ENCODE measurements around the gene ATF7IP2. TPM values are rescaled to one million over a fixed set of nuclear protein-coding genes. Genes with fewer than 3 reads are reported as not detected.
"Not testable (repeated sequence)": the region's sequence is repeated elsewhere in the genome, so short reads cannot be mapped to it uniquely, and the experiment has no call there.

The ATF7IP2 gene
- total and polyA plus RNA-seq, 3 experiments from 2014 or later: 12.4 to 119 (median 14.3) TPM

GRCh38 chr16:10505286-10505685 lies 119.4 kb downstream of the ATF7IP2 start:
- H3K4me3 ChIP-seq (ENCODE audit: low read length); H3K9me3 ChIP-seq (ENCODE audit: low read length); H3K27me3 Mint-ChIP-seq; H3K27me3 ChIP-seq (ENCODE audit: insufficient read depth, low read length, poor library complexity, severe bottlenecking); H3K36me3 Mint-ChIP-seq; H3K4me1 ChIP-seq (ENCODE audit: insufficient read depth, low read length); POLR2A ChIA-PET; H3K36me3 ChIP-seq (ENCODE audit: insufficient read depth, low read length); H3K27ac ChIP-seq (ENCODE audit: low read depth, low read length); H3K9me3 Mint-ChIP-seq; H3K4me3 Mint-ChIP-seq; DNase-seq: not testable (repeated sequence)
- Mint-ChIP-seq H3K4me1 (peaks cover 0 to 10% (median 2%) of the 10 kb centered on the region in 3 donors), H3K27ac (peak overlapping the region in 3 of 8 donors; percentile 12 to 71 (median 29))
- CTCF ChIA-PET: interaction anchor here (0.5 to 3.9 kb wide), 3 partner anchors 190 to 862 kb away, joined by 3 to 17 read pairs (median 4); no protein-coding TSS in a partner anchor

GRCh38 chr16:10509534-10510025 lies 123.7 kb downstream of the ATF7IP2 start:
- ChIA-PET CTCF (interaction anchor here (0.8 to 3.8 kb wide), 17 partner anchors 10 to 369 kb away, joined by 3 to 51 read pairs (median 3); no protein-coding TSS in a partner anchor), POLR2A (no interaction called here)
- H3K4me3 ChIP-seq (ENCODE audit: low read length): no peak overlapping the region
- peaks cover 0 to 7% (median 0%) of the 10 kb centered on the region in 3 donors for H3K4me1 Mint-ChIP-seq
- H3K27ac Mint-ChIP-seq: peak overlapping the region in 1 of 8 donors; percentile 57
- H3K9me3 Mint-ChIP-seq: peaks cover 0 to 1% (median 0%) of the 10 kb centered on the region in 5 donors
- no peaks in the 10 kb centered on the region for H3K9me3 ChIP-seq (ENCODE audit: low read length)
- H3K27me3 Mint-ChIP-seq: peaks cover 0 to 2% of the 10 kb centered on the region in 2 donors
- peak overlapping the region in 1 of 7 donors; percentile 1 for H3K4me3 Mint-ChIP-seq
- DNase-seq: peak; percentile 42 to 72 (median 58)
- H3K36me3 ChIP-seq (ENCODE audit: insufficient read depth, low read length): no peaks in the 10 kb centered on the region
- H3K27me3 ChIP-seq (ENCODE audit: insufficient read depth, low read length, poor library complexity, severe bottlenecking): no peaks in the 10 kb centered on the region
- H3K36me3 Mint-ChIP-seq: no peaks in the 10 kb centered on the region
- no peaks in the 10 kb centered on the region for H3K4me1 ChIP-seq (ENCODE audit: insufficient read depth, low read length)
- no peak overlapping the region for H3K27ac ChIP-seq (ENCODE audit: low read depth, low read length)

GRCh38 chr16:10510279-10510678 lies 124.4 kb downstream of the ATF7IP2 start:
- no peaks in the 10 kb centered on the region for H3K36me3 Mint-ChIP-seq
- Histone ChIP-seq H3K4me1 (ENCODE audit: insufficient read depth, low read length) (no peaks in the 10 kb centered on the region), H3K4me3 (ENCODE audit: low read length) (no peak overlapping the region), H3K9me3 (ENCODE audit: low read length) (no peaks in the 10 kb centered on the region), H3K27ac (ENCODE audit: low read depth, low read length) (no peak overlapping the region), H3K27me3 (ENCODE audit: insufficient read depth, low read length, poor library complexity, severe bottlenecking) (no peaks in the 10 kb centered on the region), H3K36me3 (ENCODE audit: insufficient read depth, low read length) (no peaks in the 10 kb centered on the region)
- H3K27me3 Mint-ChIP-seq: peaks cover 0 to 2% of the 10 kb centered on the region in 2 donors
- H3K9me3 Mint-ChIP-seq: no peaks in the 10 kb centered on the region
- peaks cover 0 to 4% (median 0%) of the 10 kb centered on the region in 3 donors for H3K4me1 Mint-ChIP-seq
- no peak for DNase-seq
- ChIA-PET POLR2A (no interaction called here), CTCF (interaction anchor here (0.8 to 3.8 kb wide), 10 partner anchors 11 to 368 kb away, joined by 3 to 51 read pairs (median 6); no protein-coding TSS in a partner anchor)
- no peak overlapping the region for H3K4me3 Mint-ChIP-seq
- H3K27ac Mint-ChIP-seq: peak overlapping the region in 1 of 8 donors; percentile 5

GRCh38 chr16:10511829-10512228 lies 126.0 kb downstream of the ATF7IP2 start:
- Mint-ChIP-seq H3K36me3 (no peaks in the 10 kb centered on the region), H3K9me3 (no peaks in the 10 kb centered on the region), H3K4me1 (peaks cover 0 to 4% (median 0%) of the 10 kb centered on the region in 3 donors), H3K4me3 (no peak overlapping the region), H3K27me3 (peaks cover 0 to 2% of the 10 kb centered on the region in 2 donors), H3K27ac (peak overlapping the region in 1 of 8 donors; percentile 11)
- DNase-seq: no peak
- Histone ChIP-seq H3K27ac (ENCODE audit: low read depth, low read length) (no peak overlapping the region), H3K36me3 (ENCODE audit: insufficient read depth, low read length) (no peaks in the 10 kb centered on the region), H3K27me3 (ENCODE audit: insufficient read depth, low read length, poor library complexity, severe bottlenecking) (no peaks in the 10 kb centered on the region), H3K4me1 (ENCODE audit: insufficient read depth, low read length) (no peaks in the 10 kb centered on the region), H3K4me3 (ENCODE audit: low read length) (no peak overlapping the region), H3K9me3 (ENCODE audit: low read length) (no peaks in the 10 kb centered on the region)
- POLR2A ChIA-PET: no interaction called here
- CTCF ChIA-PET: interaction anchor here (3.8 kb wide), 1 partner anchor 197 kb away, joined by 51 read pairs; no protein-coding TSS in a partner anchor

GRCh38 chr16:10514369-10515055 lies 128.7 kb downstream of the ATF7IP2 start:
- no peaks in the 10 kb centered on the region for H3K9me3 Mint-ChIP-seq

GRCh38 chr16:10517868-10518267 lies 132.0 kb downstream of the ATF7IP2 start:
- DNase-seq: no peak
- CTCF ChIA-PET: interaction anchor here (5.6 kb wide), 1 partner anchor 220 kb away, joined by 63 read pairs; no protein-coding TSS in a partner anchor
- Histone ChIP-seq H3K4me3 (ENCODE audit: low read length) (no peak overlapping the region), H3K4me1 (ENCODE audit: insufficient read depth, low read length) (no peaks in the 10 kb centered on the region), H3K27ac (ENCODE audit: low read depth, low read length) (no peak overlapping the region), H3K36me3 (ENCODE audit: insufficient read depth, low read length) (no peaks in the 10 kb centered on the region), H3K27me3 (ENCODE audit: insufficient read depth, low read length, poor library complexity, severe bottlenecking) (peaks cover 3% of the 10 kb centered on the region), H3K9me3 (ENCODE audit: low read length) (no peaks in the 10 kb centered on the region)
- POLR2A ChIA-PET: no interaction called here
- H3K27me3 Mint-ChIP-seq: peaks cover 3 to 13% of the 10 kb centered on the region in 2 donors
- no peaks in the 10 kb centered on the region for H3K9me3 Mint-ChIP-seq
- no peak overlapping the region for H3K27ac Mint-ChIP-seq
- peaks cover 2 to 4% (median 3%) of the 10 kb centered on the region in 3 donors for H3K4me1 Mint-ChIP-seq
- H3K36me3 Mint-ChIP-seq: no peaks in the 10 kb centered on the region
- no peak overlapping the region for H3K4me3 Mint-ChIP-seq

More at GRCh38 chr16:10514369-10515055, 128.7 kb downstream of the ATF7IP2 start:
- Histone ChIP-seq H3K4me1 (ENCODE audit: insufficient read depth, low read length) (no peaks in the 10 kb centered on the region), H3K36me3 (ENCODE audit: insufficient read depth, low read length) (no peaks in the 10 kb centered on the region), H3K9me3 (ENCODE audit: low read length) (no peaks in the 10 kb centered on the region), H3K4me3 (ENCODE audit: low read length) (no peak overlapping the region), H3K27ac (ENCODE audit: low read depth, low read length) (no peak overlapping the region), H3K27me3 (ENCODE audit: insufficient read depth, low read length, poor library complexity, severe bottlenecking) (no peaks in the 10 kb centered on the region)
- POLR2A ChIA-PET: interaction anchor here (0.5 kb wide), 1 partner anchor 11 kb away, joined by 3 read pairs; no protein-coding TSS in a partner anchor
- Mint-ChIP-seq H3K4me3 (no peak overlapping the region), H3K4me1 (peaks cover 0 to 2% (median 0%) of the 10 kb centered on the region in 3 donors), H3K27me3 (peaks cover 2 to 3% of the 10 kb centered on the region in 2 donors), H3K36me3 (no peaks in the 10 kb centered on the region), H3K27ac (peak overlapping the region in 1 of 8 donors; percentile 32)
- CTCF ChIA-PET: interaction anchor here (0.5 to 5.6 kb wide), 15 partner anchors 17 to 417 kb away, joined by 3 to 63 read pairs (median 4); partner anchors contain the start of gene NUBP1
- peak in 4 of 5 donors; percentile 10 to 43 (median 39) for DNase-seq

- no peaks in the 10 kb centered on the region for H3K36me3 Mint-ChIP-seq
- no peaks in the 10 kb centered on the region for H3K4me1 ChIP-seq (ENCODE audit: insufficient read depth, low read length)
- ChIA-PET CTCF (interaction anchor here (4.8 to 5.6 kb wide), 2 partner anchors 219 to 220 kb away, joined by 23 to 63 read pairs; no protein-coding TSS in a partner anchor), POLR2A (no interaction called here)
- H3K27ac Mint-ChIP-seq: no peak overlapping the region
- H3K9me3 ChIP-seq (ENCODE audit: low read length): no peaks in the 10 kb centered on the region
- H3K27me3 ChIP-seq (ENCODE audit: insufficient read depth, low read length, poor library complexity, severe bottlenecking): peaks cover 3% of the 10 kb centered on the region
- peaks cover 2 to 4% (median 3%) of the 10 kb centered on the region in 3 donors for H3K4me1 Mint-ChIP-seq
- H3K27me3 Mint-ChIP-seq: peaks cover 3 to 13% of the 10 kb centered on the region in 2 donors
- no peak overlapping the region for H3K4me3 Mint-ChIP-seq
- H3K36me3 ChIP-seq (ENCODE audit: insufficient read depth, low read length): no peaks in the 10 kb centered on the region
- H3K4me3 ChIP-seq (ENCODE audit: low read length): no peak overlapping the region
- H3K27ac ChIP-seq (ENCODE audit: low read depth, low read length): no peak overlapping the region
- no peak for DNase-seq
- no peaks in the 10 kb centered on the region for H3K9me3 Mint-ChIP-seq
These were observed 132.7 kb downstream of the ATF7IP2 start for GRCh38 chr16:10518479-10519041.

Measured in CD8-positive, alpha-beta memory T cell (primary cell).